ENCODE results near the gene TAF3.

TAF3 gene

GRCh38 chr10:8034466-8035005 lies 216.2 kb downstream of the TAF3 start:
- DNase-seq (ENCODE audit: low read depth in 2 of 2) = no peak

GRCh38 chr10:8035006-8035640 lies 216.8 kb downstream of the TAF3 start:
- no peak for DNase-seq (ENCODE audit: low read depth in 2 of 2)

GRCh38 chr10:8035641-8036470 lies 217.6 kb downstream of the TAF3 start:
- DNase-seq (ENCODE audit: low read depth in 2 of 2) = no peak

GRCh38 chr10:8036506-8037198 lies 218.3 kb downstream of the TAF3 start:
- no peak for DNase-seq (ENCODE audit: low read depth in 2 of 2)

- no peak for DNase-seq (ENCODE audit: low read depth in 2 of 2)
These were observed 219.0 kb downstream of the TAF3 start for GRCh38 chr10:8037199-8037801.

- DNase-seq (ENCODE audit: low read depth in 2 of 2) = no peak
These were observed 219.9 kb downstream of the TAF3 start for GRCh38 chr10:8037941-8038894.

GRCh38 chr10:8039321-8039881 lies 221.1 kb downstream of the TAF3 start:
- DNase-seq (ENCODE audit: low read depth in 2 of 2) = no peak

- DNase-seq (ENCODE audit: low read depth in 2 of 2) = no peak
These were observed 222.3 kb downstream of the TAF3 start for GRCh38 chr10:8040651-8041050.

- no peak for DNase-seq (ENCODE audit: low read depth in 2 of 2)
These were observed 223.1 kb downstream of the TAF3 start for GRCh38 chr10:8041284-8041991.

GRCh38 chr10:8041992-8042720 lies 223.9 kb downstream of the TAF3 start:
- DNase-seq (ENCODE audit: low read depth in 2 of 2) = no peak

- no peak for DNase-seq (ENCODE audit: low read depth in 2 of 2)
These were observed 224.6 kb downstream of the TAF3 start for GRCh38 chr10:8042721-8043568.

GRCh38 chr10:8043569-8044306 lies 225.4 kb downstream of the TAF3 start:
- no peak for DNase-seq (ENCODE audit: low read depth in 2 of 2)

GRCh38 chr10:8044331-8044907 lies 226.1 kb downstream of the TAF3 start:
- DNase-seq (ENCODE audit: low read depth in 2 of 2) = no peak

GRCh38 chr10:8044908-8045725 lies 226.8 kb downstream of the TAF3 start:
- no peak for DNase-seq (ENCODE audit: low read depth in 2 of 2)

GRCh38 chr10:8045726-8046494 lies 227.6 kb downstream of the TAF3 start:
- DNase-seq (ENCODE audit: low read depth in 2 of 2) = no peak
